ENCODE data around the gene EXOC4.

- TF ChIP-seq SUZ12 (IDR thresholded peaks at IDR 0.05; ENCODE audit: extremely low read depth, insufficient read depth, insufficient read length) (no peak), ZNF274 (IDR thresholded peaks at IDR 0.05; ENCODE audit: low read depth, low read length) (no peak)
These were observed 6.3 kb upstream of the EXOC4 start for GRCh38 chr7:133246558-133246957.

Data from NT2/D1 (cell line).